HepG2 (cell line): Measurements from ENCODE around the gene C7orf57. TPM values are rescaled to one million over a fixed set of nuclear protein-coding genes. Genes with fewer than 3 reads are reported as not detected.
A peak's percentile ranks its signal among the peaks of the same experiment; 100 is the strongest.

ENCODE experiments used
- CBX1 ChIP-seq: IDR thresholded peaks from one replicate; pipeline ENCODE4 v1.6.1; 2016; ENCODE audit warnings: antibody characterized with exemption, low read depth
- CHD2 ChIP-seq: IDR thresholded peaks from 2 replicates; pipeline ENCODE4 v1.6.1; 2011; ENCODE audit warnings: low read depth, low read length, improper control_type of control experiment
- ELF4 ChIP-seq: sonication (generic); formaldehyde crosslinking; IDR thresholded peaks from 2 replicates; pipeline ENCODE4 v1.5.0; 2020; ENCODE audit warnings: missing genetic modification reagents, mild to moderate bottlenecking, moderate library complexity, borderline replicate concordance
- MAF1 ChIP-seq: sonication (generic); formaldehyde crosslinking; IDR thresholded peaks from 2 replicates; pipeline ENCODE4 v1.5.0; 2020; ENCODE audit warnings: missing genetic modification reagents, borderline replicate concordance
- NCOA2 ChIP-seq: sonication (generic); formaldehyde crosslinking; IDR thresholded peaks from 2 replicates; pipeline ENCODE4 v1.8.0; 2022; ENCODE audit warnings: inconsistent platforms
- PHF21A ChIP-seq: sonication (generic); formaldehyde crosslinking; IDR thresholded peaks from 2 replicates; pipeline ENCODE4 v1.5.0; 2020; ENCODE audit warnings: mild to moderate bottlenecking, missing genetic modification reagents
- PHF8 ChIP-seq: sonication (generic); formaldehyde crosslinking; IDR thresholded peaks from 2 replicates; pipeline ENCODE4 v1.5.0; 2020; ENCODE audit warnings: missing genetic modification reagents
- SNAPC2 ChIP-seq: sonication (generic); formaldehyde crosslinking; IDR thresholded peaks from 2 replicates; pipeline ENCODE4 v1.8.1; 2022; ENCODE audit warnings: mild to moderate bottlenecking, missing genetic modification reagents
- USF2 ChIP-seq, 2 experiments: sonication (generic) in 1 of 2; formaldehyde crosslinking in 1 of 2; IDR thresholded peaks; 2 replicates each; pipeline versions ENCODE4 v1.5.1 to v1.6.1; 2011 to 2020; ENCODE audit warnings: borderline replicate concordance in 1 of 2, low read depth in 1 of 2, low read length in 1 of 2, mild to moderate bottlenecking in 1 of 2, missing genetic modification reagents in 1 of 2, moderate library complexity in 1 of 2
- ZFP41 ChIP-seq: sonication (generic); formaldehyde crosslinking; IDR thresholded peaks from 2 replicates; pipeline ENCODE4 v1.4.0; 2020; ENCODE audit warnings: mild to moderate bottlenecking, missing genetic modification reagents, borderline replicate concordance
- ZNF160 ChIP-seq: sonication (generic); formaldehyde crosslinking; IDR thresholded peaks from 2 replicates; pipeline ENCODE4 v1.8.0; 2022; ENCODE audit warnings: mild to moderate bottlenecking, inconsistent platforms, missing genetic modification reagents
- ZNF24 ChIP-seq: fragments of 450-650 bp; IDR thresholded peaks from 2 replicates; pipeline ENCODE4 v1.6.1; 2017; ENCODE audit warnings: antibody characterized with exemption, mild to moderate bottlenecking
- ZNF260 ChIP-seq: sonication (generic); formaldehyde crosslinking; IDR thresholded peaks from 2 replicates; pipeline ENCODE4 v1.4.0; 2020; ENCODE audit warnings: missing genetic modification reagents, low read depth, mild to moderate bottlenecking, borderline replicate concordance
- ZNF282 ChIP-seq: fragments of 450-650 bp; IDR thresholded peaks from 2 replicates; pipeline ENCODE4 v1.6.1; 2018; ENCODE audit not compliant: partially characterized antibody
- ZNF552 ChIP-seq: sonication (generic); formaldehyde crosslinking; IDR thresholded peaks from 2 replicates; pipeline ENCODE4 v1.9.0; 2022; ENCODE audit warnings: missing genetic modification reagents, mild to moderate bottlenecking, borderline replicate concordance
- ZNF570 ChIP-seq: sonication (generic); formaldehyde crosslinking; IDR thresholded peaks from 2 replicates; pipeline ENCODE4 v1.4.0; 2020; ENCODE audit warnings: mild to moderate bottlenecking, missing genetic modification reagents, borderline replicate concordance
- ZNF724P ChIP-seq: sonication (generic); formaldehyde crosslinking; IDR thresholded peaks from 2 replicates; pipeline ENCODE4 v1.8.0; 2022; ENCODE audit warnings: missing genetic modification reagents, borderline replicate concordance
- ZSCAN29 ChIP-seq: sonication (generic); formaldehyde crosslinking; conservative IDR thresholded peaks from 2 replicates; pipeline ENCODE4 v1.4.0; 2020; ENCODE audit warnings: mild to moderate bottlenecking, missing genetic modification reagents
- polyA plus RNA-seq, 8 experiments: library from polyadenylated mRNA; depleted of rRNA in 3 of 8; stranded (reverse) in 7 of 8; unstranded in 1 of 8; fragments of >200 nt; fragmentation: Illumina TruSeq in 4 of 8; extraction: Trizol in 4 of 8; gene quantifications; 2 replicates each; pipeline versions ENCODE4 v1.2.1 to v1.2.3, GENCODE V29; 2011 to 2016; ENCODE audit warnings: low read depth in 4 of 8, missing spikeins in 1 of 8, mixed read lengths in 1 of 8; ENCODE audit not compliant: insufficient read depth in 1 of 8
- total RNA-seq, 5 experiments: library from RNA; depleted of rRNA; stranded (reverse); fragments of >200 nt; fragmentation: Illumina TruSeq; extraction: Trizol; gene quantifications; 2 replicates each; pipeline ENCODE4 v1.2.3, GENCODE V29; 2016; ENCODE audit warnings: low read depth in 1 of 5
- TF ChIP-seq, protein P1 (sequence below): IDR thresholded peaks from 2 replicates; pipeline ENCODE4 v1.6.1; 2012; ENCODE audit warnings: low read length, improper control_type of control experiment
- TF ChIP-seq, protein P2 (sequence below): sonication (generic); formaldehyde crosslinking; IDR thresholded peaks from 2 replicates; pipeline ENCODE4 v1.4.0; 2020; ENCODE audit warnings: missing genetic modification reagents, borderline replicate concordance

The C7orf57 gene
- total and polyA plus RNA-seq, 2 of the 13 experiments (the other 11 are each of a cell fraction or from before 2014, with no cell fraction given), result not detected

DNA sequence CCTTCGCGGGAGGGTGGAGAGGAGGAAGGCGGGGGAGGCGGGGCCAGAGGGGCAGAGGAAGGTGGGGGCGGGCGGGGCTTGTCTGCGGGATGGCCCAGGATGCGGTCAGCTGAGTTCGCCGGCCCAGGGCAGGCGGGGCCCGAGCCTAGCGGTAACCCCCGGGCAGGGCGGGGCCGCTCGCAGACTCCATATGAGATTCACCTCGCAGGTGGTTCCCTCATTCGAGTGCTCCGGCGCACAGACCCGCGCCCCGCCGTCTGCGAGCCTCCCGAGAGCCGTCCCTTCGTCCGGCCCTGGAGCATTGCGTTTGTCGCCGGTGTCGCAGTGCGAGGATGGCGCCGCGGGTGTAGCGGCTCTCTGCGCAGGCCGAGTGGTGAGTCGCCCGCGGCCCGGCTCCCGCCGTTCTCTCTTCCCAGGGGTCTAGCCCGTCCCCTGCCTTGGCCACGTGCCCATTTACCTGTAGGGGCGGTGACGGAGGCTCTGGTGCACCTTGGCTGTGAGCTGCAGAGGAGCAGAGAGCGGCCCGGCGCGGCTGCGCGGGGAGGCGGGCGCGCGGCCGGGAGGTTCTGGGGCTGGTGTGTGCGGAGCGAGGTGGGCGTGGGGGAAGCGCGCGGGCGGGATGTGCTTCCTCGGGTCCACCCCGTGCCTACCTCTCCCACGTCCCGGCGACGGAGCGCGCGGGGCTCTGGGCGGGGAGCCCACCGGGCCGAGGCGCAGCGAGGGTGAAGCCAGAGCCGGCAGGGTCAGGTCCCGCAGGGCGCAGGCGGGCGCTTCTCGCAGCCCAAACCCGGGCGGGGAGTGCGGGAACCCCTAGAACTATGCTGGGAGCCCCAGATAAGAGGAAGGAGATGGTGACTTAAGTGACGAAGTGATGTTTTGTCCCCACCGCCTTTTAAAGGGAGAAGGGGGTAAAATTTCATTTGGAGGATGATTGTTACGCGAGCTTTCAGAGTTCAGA is 54.0 kb downstream of the C7orf57 start, which contains the start of gene UPP1 (continued):
- no peak for TF ChIP-seq ZNF282
- TF ChIP-seq CBX1, result peak; percentile 8
- TF ChIP-seq, protein P1, sequence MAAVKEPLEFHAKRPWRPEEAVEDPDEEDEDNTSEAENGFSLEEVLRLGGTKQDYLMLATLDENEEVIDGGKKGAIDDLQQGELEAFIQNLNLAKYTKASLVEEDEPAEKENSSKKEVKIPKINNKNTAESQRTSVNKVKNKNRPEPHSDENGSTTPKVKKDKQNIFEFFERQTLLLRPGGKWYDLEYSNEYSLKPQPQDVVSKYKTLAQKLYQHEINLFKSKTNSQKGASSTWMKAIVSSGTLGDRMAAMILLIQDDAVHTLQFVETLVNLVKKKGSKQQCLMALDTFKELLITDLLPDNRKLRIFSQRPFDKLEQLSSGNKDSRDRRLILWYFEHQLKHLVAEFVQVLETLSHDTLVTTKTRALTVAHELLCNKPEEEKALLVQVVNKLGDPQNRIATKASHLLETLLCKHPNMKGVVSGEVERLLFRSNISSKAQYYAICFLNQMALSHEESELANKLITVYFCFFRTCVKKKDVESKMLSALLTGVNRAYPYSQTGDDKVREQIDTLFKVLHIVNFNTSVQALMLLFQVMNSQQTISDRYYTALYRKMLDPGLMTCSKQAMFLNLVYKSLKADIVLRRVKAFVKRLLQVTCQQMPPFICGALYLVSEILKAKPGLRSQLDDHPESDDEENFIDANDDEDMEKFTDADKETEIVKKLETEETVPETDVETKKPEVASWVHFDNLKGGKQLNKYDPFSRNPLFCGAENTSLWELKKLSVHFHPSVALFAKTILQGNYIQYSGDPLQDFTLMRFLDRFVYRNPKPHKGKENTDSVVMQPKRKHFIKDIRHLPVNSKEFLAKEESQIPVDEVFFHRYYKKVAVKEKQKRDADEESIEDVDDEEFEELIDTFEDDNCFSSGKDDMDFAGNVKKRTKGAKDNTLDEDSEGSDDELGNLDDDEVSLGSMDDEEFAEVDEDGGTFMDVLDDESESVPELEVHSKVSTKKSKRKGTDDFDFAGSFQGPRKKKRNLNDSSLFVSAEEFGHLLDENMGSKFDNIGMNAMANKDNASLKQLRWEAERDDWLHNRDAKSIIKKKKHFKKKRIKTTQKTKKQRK, result no peak
- no peak for TF ChIP-seq ELF4
- TF ChIP-seq PHF21A (CRISPR knock-in tag), result no peak
- TF ChIP-seq ZNF160 (CRISPR knock-in tag), result no peak; the same call in 1 of the 2 replicates
- no peak for TF ChIP-seq ZFP41 (CRISPR knock-in tag)
- TF ChIP-seq SNAPC2, result no peak
- peak; percentile 88; the same call in 1 of the 2 replicates for TF ChIP-seq ZNF724P (CRISPR knock-in tag)
- no peak for TF ChIP-seq CHD2
- no peak for TF ChIP-seq ZSCAN29 (CRISPR knock-in tag)
- TF ChIP-seq ZNF570, result no peak
- TF ChIP-seq MAF1, result 0 out of 2 replicates have a peak, but pooled peaks have one; percentile 37
- TF ChIP-seq ZNF552 (CRISPR knock-in tag), result no peak
- TF ChIP-seq ZNF24, result no peak
- TF ChIP-seq, protein P2, sequence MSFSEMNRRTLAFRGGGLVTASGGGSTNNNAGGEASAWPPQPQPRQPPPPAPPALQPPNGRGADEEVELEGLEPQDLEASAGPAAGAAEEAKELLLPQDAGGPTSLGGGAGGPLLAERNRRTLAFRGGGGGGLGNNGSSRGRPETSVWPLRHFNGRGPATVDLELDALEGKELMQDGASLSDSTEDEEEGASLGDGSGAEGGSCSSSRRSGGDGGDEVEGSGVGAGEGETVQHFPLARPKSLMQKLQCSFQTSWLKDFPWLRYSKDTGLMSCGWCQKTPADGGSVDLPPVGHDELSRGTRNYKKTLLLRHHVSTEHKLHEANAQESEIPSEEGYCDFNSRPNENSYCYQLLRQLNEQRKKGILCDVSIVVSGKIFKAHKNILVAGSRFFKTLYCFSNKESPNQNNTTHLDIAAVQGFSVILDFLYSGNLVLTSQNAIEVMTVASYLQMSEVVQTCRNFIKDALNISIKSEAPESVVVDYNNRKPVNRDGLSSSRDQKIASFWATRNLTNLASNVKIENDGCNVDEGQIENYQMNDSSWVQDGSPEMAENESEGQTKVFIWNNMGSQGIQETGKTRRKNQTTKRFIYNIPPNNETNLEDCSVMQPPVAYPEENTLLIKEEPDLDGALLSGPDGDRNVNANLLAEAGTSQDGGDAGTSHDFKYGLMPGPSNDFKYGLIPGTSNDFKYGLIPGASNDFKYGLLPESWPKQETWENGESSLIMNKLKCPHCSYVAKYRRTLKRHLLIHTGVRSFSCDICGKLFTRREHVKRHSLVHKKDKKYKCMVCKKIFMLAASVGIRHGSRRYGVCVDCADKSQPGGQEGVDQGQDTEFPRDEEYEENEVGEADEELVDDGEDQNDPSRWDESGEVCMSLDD, result peak; percentile 63; the same call in 1 of the 2 replicates
- TF ChIP-seq NCOA2 (CRISPR knock-in tag), result no peak; the same call in 1 of the 2 replicates
- peak; percentile 81 for TF ChIP-seq PHF8 (CRISPR knock-in tag)
- no peak for TF ChIP-seq USF2 (IDR thresholded peaks at IDR 0.05; ENCODE audit: low read depth, low read length)
- TF ChIP-seq USF2 (CRISPR knock-in tag; IDR thresholded peaks at IDR 0.05; ENCODE audit: borderline replicate concordance), result peak; percentile 25; the same call in 1 of the 2 replicates
- TF ChIP-seq ZNF260, result no peak
